UCSD-AML1 (cell line): ENCODE measurements around the gene DHX16.

Experiments
- DNase-seq: peaks from one replicate; lab custom pipeline; 2025; ENCODE audit not compliant: unreplicated experiment; lab: John Stamatoyannopoulos, UW

DHX16 gene

DNA sequence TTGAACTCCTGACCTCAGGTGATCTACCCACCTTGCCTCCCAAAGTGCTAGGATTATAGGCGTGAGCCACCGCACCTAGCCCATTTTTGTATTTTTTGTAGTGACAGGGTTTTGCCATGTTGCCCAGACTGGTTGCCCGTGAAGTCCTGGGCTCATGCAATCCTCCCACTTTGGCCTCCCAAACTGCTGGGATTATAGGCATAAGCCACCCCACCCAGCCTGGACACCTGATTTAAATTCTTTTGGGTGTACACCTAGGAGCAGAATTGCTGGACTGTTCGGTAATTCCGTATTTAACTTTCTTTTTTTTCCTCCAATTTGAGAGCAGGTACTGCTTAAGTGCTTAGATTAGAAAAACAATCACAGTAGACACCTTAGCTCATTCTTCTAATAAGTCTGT is 23.6 kb upstream of the DHX16 start:
- DNase-seq = no peak

DNA sequence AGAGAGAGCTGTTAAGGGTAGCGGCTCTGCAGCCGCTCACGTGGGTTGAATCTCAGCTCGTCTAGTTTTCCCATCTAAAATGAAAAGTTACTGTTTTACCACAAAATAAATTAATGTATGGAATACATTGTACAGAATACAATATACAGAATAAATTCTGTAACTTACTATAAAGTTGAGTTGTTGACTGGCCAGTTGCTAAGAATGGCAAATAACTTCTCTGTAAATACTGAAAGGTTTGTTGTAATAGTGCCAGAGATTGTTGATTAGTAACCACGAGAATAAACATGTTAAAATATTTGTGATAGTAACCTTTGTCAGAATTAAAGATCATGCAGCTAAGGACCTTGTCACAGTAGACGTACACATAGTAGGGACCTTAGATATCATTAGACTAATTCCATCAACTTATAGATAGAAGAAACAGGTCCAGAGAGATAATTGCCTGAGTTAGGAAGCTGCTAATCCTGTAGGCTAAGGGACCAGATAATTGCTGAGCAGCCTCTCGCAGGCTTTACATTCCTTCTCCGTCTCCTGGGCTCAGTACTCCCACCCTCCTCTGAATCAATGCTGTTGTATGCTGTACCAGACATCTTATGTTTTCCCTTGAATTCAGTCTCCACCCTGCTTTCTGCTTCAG is 18.5 kb upstream of the DHX16 start:
- no peak for DNase-seq

DNA sequence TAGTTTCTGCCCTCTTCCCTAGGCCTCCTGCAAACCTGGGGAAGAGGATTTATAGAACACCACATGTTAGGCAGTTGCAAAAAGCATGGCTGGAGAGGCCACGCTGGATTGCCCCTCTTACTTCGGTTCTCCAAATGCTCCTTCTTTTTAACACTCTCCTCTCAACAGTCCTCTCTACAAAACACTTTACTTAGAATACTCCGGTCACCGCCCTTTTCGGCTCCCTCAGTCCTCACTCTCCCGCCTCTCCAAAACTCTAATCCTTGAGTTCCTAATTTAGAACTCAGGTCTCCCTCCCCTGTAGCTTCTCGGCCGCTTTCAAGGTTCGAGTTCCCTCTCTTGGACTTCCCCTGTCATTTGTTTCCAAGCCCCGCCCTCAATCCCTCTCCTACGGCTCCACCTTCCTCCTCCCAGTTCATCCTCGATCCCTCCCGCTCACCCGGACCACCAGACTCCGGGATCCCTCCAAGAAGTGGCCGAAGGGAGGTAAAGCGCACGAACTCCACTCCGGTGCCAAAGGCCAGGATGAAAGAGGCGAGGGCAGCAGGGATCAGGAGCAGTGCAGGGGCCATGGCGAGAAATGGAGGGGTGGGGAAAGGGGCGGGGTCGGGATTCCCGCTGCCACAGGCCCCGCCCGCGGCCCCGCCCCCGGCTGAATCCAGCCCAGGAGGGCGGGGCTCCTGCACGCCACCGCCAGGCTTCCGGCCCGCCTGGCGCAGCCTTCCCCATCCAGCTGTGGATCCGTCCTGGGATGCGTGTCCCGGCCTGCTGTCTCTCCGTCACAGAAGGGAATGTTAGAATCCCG is 17.8 kb upstream of the DHX16 start, which contains the start of gene NRM:
NRM (minus strand) TSS at position 582 of the 805 bp plus-strand sequence; CDS start at position 572, 10 bp downstream.
- DNase-seq = peak; percentile 88

DNA sequence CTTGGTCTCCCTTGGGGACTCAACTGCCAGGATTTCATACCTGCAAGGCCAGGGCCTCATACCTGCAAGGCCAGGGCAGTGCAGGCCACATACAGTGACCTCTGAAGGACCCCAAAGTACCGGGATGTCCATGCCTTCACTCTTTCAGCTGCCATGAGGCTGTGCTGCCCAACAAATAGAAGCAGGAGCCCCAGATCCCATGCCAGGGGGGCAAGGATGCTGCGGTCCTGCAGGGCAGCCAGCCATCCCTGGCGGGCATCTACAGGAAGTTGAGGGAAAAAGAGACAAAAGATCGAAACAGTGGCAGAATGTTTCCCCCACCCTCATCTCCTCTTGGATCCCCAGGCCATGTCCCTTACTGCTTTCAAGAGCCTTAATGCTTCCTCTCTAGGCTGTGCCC is 17.2 kb upstream of the DHX16 start:
- no peak for DNase-seq

DNA sequence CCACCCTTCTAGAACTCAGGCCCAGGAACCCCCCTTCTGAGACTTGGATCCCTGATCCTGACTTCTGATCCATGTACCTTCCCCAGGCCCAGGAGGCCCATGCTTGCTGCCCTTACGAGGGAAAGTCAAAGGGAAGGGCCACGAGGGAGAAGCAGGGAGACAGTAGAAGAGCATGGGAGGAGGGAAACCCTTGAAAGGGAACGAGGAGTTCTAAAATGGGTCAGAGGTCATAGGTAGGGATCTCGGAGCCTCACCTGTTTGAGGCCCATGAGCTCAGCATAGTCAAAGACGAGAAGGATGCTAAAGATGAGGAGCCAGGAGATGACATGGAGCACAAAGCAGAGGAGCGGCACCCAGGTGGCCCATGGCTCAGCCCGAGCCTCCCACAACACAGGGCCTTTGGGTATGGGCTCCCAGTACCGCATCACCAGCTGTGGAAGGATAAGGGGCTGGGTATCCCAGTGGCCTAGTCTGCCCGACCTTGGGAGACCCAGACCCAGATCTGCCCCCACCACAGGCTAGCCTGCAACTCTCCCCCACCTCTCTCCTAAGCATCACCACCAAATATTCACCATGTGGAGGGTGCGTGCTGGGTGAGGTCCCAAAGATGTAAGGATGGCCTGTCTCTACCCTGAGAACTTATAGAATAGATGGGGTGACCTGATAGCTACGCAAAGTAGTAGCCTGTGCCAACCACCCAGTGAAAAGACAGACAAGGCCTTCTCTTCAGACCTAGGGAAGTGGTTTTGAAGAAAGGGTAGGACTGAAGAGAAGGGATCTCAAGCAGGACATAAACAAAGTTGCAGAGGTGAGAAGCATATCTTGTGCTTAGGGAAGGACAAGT is 16.4 kb upstream of the DHX16 start:
- DNase-seq = no peak

DNA sequence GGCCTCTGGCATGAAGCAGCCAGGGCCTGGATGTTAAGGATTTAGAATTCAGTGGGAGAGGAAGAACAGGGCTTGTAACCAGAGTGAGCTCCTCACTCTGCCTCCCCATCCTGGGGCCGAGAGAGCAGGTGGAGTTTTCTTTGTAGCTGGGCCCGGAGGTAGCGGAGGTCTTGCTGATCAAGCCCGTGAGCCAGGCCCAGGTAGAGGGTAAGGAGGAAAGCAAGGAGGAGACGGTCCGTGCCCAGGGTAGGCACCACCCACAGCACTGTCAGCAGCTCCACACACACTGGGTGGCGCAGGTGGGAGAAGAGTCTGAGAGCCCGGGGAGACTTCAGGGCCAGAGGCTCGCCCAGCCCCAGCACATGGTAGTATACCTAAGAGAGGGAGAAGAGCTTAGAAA is 15.8 kb upstream of the DHX16 start:
- no peak for DNase-seq

DNA sequence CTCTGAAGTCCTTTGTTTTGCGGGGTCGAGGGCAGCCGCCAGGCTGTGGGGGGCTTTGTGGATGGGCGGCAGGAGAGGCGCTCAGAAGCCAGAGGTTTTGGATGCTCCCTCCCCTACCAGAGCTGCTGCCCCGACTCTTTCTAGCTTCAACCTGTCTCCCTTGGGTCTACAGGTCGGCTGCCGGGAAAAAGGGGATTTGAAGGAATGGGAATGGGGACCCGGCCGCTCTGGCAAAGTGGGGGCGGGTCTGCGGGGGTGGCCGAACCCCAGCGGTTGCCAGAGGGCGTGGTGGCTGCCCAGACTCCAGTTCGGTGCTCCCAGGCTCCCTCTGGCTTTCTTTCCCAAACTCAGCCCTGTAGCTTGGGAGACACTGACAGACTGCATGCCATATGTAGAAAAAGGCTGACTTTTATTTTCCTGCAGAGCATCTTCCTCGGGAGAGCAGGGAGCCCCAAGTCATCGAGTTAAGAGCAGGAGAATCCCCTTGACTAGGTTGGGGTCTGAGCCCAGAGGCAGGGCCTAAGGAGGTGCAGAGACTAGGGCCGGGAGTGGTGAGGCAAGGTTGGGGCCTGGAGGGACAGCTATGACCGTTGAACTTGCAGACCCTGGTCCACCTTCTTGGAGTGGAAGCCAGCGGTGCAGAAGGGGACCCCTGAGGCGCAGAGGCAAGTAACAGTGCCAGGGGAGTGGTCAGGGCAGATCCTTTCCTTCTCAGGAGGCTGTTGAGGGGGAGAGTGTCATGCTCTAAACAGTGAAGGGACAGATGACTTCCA is 15.0 kb upstream of the DHX16 start:
- no peak for DNase-seq

DNA sequence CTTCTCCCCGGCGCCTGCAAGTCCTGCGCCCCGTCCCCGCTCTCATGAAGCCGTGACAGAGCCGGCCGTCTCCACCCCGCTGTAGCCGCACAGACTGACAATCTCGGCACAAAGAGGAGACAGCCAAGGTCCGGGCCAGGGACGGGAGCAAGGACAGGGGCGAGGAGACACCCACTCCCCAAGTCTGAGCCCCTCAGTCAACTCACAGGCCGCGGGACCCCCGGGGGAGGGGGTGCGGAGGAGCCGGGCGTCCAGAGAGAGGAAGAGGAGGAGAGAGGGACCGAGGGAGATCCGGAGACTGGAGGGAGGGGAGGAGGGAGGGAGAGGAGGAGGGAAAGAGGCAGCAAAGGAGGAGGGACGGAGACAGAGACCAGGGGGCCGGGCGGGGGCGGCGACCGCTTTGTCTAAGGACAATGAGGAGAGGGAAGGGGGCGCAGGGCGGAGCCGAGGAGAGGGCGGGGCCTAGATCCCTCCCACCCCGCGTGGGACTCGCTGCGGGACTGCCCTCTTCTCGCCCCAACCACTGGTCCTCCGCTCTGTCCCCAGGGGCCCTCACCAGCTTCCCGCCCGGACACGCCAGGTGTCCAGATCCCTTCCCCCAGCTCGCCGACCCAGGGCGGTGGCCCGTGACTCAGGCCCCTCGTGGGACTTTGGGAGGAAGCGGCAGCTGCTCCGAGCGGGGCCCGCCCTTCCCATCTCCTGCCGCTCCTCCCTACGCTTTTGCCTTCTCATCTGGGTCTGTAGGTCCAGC is 14.3 kb upstream of the DHX16 start:
- DNase-seq = peak; percentile 92

DNA sequence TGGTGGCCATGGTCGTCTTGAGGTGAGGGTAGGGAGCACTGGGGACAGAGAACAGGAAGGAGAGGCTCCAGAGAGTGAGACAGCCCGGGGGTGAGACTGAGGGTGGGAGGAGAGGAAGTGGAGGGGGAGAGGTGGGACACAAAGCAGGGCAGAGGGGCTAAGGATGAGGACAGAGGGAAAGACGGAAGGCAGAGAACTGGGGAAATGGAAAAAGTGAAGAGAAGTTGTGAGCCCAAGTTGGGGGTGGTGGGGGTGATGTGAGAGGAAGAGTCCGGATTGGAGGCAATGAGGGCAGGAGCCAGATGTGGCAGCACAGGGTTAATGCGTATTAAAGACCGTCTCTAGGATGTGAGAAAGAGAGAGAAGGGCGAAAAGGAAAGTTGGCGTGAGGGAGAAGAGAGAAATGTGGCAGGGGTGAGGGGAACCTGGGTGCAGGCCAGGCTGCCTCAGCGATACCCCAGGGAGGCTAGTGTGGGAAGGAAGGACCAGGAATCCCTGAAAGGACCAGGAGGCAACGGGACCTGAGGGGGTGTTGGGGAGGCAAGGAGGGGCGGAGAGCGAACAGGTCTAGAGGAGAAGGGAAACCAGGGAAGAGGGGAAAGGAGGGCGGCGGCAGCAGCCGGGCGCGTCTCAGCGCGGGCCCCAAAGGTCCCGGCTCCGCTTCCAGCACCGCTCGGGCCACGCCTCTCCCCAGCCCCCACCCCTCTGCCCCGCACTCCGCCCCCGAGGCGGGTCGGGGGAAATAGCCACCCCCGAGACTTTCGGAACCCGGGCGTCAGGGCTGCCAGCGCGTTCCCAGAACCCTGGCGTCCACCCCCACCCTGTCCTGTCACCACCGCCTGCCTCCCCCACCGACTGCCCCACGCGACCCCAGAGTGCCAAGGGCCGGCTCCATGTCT is 13.5 kb upstream of the DHX16 start, which contains the start of gene PPP1R18:
PPP1R18 (minus strand) TSS at position 637 of the 899 bp plus-strand sequence; CDS start at position 10, 627 bp downstream.
- DNase-seq = peak; percentile 73

DNA sequence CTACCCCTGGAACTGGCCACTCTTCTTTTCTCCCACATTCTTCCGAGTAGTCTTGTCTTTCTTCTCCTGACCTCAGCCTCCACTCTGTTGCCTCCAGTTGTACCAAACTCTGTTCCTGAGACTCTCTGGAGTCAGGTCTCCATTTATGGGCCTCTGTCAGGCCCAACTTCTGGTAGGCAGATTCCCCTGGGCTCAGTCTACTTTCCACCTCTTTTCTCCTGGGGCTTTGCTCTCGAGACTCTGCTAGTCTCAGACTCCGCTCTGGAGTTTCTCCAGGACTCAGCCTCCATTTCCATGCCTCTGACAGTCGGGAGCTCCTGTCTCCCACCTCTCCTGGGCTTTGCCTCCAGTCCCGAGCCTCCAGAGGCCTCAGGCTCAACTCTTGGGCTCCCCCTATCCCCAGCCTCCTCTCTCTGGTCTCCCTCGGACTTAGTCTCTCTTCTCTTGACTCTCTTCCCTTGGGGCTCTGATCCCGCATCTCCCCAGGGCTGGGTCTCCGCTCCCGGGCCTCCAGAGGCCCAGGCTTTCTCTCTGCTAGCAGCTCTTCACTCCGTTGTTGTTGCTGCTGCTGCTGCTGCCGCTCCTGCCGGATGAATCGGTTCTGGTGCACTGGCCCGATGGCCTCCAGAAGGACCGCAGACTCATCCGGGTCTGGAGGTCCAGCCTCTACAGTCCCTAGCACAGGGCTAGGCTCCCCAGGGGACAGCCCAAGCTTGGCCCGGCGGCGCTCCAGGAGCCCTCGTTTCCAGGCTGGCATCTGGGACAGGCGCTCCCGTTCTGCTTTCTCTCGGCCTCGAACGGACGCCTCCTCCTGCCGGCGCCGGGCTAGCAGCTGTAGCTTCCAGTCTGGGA is 12.6 kb upstream of the DHX16 start:
- peak; percentile 54 for DNase-seq

DNA sequence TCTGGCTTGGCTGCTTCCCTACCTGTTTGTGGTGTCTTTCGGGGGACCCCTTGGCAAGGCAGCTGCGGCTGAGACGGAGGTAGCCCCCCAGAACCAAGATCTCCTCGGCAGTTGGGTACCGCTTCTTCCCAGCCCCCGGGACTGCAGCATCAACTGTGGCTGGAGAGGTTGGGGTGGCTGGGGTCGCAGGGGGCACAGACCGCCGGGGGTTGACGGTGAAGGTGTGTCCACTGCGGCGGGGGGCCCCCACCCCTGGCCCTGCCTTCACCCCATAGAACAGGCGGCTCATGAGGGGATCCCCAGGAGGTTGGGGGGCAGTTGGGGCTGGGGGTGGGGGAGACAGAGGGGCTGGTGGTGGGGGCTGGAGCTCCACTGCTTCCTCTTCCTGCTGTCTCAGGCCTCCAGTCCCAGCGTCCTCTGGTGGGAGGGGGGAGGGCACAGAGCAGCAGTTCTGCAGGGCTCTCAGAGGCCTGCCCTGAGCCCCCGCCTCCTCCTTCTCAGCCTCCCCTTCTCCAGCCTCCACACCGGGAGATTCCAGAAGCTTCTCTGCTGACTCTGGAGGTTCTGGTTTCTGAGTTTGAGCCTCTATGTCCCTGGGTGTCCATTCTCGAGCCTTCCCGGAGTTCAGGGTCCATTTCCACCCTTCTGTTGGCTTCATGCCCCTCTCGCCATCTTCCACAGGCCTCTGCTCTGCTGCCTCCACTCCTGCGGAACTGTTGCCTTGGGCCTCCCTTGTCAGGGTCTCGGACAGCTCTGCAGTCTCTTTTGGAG is 11.8 kb upstream of the DHX16 start:
- DNase-seq = peak; percentile 79

DNA sequence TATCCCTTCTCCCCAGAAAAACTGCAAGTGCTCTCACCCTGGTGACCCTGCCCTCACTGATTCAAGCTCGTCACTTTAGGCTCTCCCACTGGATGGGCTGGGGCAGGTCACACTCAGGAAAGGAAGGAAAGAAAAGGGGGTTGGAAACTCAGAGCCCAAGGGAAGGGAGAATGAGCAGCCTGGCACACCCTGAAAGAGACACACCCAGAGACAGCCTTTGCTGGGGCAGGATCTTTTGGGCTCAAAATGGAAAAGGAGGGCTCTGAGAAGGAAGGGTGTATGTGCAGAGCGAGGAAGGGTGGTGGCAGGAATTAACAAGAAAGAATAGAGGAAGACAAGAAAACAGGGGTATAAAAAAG is 11.2 kb upstream of the DHX16 start:
- DNase-seq = peak; percentile 49

DNA sequence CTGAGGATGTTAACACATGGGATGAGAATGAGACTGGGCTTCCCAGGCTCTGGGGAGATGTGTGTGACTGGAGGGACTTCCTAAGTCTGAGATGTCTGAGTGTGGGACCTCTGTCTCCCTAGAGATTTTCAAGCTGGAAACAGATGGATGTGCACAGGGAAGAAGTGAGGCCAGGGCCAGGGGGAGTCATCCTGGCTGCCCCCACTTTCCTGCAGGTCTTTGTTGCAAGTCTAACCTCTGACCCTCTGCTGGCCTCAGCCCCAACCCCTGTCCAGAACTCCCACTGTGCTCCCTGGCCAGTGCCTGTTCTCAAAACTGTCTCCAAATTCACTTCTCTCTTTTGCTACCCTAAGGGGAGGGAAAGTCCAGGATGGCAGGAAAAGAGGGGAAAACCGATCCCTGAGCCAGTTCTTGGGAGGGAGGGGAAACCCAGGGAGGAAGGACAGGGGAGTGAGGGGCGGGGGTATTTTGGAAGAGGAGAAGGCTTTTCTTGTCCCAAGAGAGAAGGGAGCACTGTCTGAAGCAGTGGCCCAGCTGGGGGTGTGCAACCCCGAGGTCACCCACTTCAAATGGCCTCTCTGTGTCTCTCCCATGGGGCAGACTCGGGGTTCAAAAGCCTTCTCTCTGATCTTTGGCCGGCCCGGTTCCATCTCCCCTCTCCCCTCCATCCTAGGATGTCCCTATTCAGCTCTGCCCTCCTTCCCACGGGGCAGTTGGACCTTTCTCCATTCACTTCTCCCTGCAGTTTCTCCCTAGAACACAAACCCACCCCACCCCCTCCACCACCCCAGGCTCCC is 10.6 kb upstream of the DHX16 start:
- DNase-seq = peak; percentile 53

DNA sequence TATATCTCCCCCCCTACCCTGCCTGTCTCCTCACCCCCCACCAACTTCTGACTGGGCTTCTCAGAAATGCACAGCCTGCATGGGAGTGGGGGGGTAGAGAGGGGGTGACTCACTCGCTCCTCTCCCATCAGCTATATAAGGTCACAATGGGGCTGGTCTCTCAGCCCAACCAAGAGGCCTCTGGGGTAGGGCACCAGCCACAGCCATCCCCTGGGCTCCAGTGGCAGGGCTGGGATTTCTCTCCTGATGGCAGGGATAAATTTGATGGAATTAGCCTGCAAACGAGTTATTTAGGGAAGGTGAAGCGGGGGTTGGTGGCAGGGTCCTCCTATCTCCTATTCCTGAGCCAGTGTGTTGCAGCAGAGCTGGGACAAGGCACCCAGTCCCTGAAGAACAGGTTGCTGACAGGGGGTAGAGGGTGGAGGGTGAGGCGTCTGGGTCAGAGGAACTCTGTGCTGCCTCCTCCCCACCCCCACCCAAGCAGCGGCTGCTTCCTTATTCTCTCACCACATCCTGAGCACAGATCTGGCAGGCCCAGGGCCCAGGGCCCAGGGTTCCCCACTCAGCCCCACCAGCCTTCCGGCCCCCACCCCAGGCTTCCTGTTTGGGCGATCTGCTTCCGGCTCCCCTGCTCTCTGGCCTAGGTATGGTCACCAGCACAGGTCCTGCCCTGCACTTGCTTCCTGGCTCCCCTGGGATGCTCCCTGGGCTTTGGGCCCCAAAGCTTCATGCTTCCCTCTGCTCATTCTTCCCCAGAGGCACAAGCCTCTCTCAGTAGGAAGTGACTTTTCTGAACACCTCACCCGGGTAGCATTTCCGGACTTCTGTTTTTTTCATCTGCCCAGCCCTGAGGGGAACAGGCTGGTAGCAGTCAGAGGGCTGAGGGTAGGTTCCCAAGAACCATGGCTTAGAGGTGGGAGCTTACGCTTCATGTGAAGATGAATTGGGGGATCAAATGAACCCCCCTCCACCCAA is 9.6 kb upstream of the DHX16 start:
- DNase-seq = peak; percentile 99

DNA sequence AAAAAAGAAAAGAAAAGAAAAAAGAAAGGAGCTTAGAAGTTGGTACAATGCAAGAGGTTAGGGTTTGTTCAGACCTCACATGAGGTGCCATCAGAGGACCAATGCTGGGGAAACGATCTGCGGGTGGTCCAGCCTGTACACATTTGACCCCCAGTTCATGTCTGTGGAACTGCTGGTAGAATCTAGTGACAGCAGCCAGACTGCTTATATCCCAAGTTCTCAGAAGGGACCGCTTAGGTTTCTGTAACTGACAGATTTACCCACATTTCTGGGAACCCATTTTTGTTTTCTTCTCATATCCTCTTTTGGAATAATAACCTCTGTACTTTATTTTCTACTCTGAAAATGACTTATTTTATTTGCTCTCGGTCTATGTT is 8.9 kb upstream of the DHX16 start:
- no peak for DNase-seq
